Common myeloid progenitor, CD34-positive (primary cell): Measurements from ENCODE around the gene TACR2.

Experiments used
- CTCF ChIA-PET: fragments of 350-600 bp; sonication (Branson Sonifier 250); formaldehyde crosslinking; loops from one replicate; lab custom pipeline; 2021; ENCODE audit warnings: antibody characterized with exemption; lab: Charles Lee
- POLR2A ChIA-PET: fragments of 350-600 bp; sonication (Branson Sonifier 250); formaldehyde crosslinking; loops from one replicate; lab custom pipeline; 2021; ENCODE audit warnings: antibody characterized with exemption; lab: Charles Lee
- DNase-seq, 3 donors: peaks; one replicate each; pipeline versions ENCODE4 v3.0.0 to v3.0.0-alpha.2; 2013
- H3K27ac ChIP-seq, 2 experiments: 1 replicate in 1 of 2; 2 replicates in 1 of 2; pipeline ENCODE4 v1.7.0; 2013; ENCODE audit warnings: inconsistent platforms in 2 of 2, low read length in 2 of 2, mild to moderate bottlenecking in 2 of 2, low read depth in 1 of 2, moderate library complexity in 1 of 2; ENCODE audit not compliant: severe bottlenecking in 2 of 2, insufficient read depth in 1 of 2, poor library complexity in 1 of 2
- H3K27me3 ChIP-seq, 5 experiments: replicated peaks in 2 of 5; 1 replicate in 3 of 5; 2 replicates in 2 of 5; pipeline versions ENCODE4 v1.6.1 to v1.7.0; 2013; ENCODE audit warnings: low read length in 4 of 5, mild to moderate bottlenecking in 2 of 5, moderate library complexity in 2 of 5, inconsistent platforms in 1 of 5; ENCODE audit not compliant: insufficient read depth in 5 of 5, control insufficient read depth in 4 of 5
- H3K36me3 ChIP-seq, 4 experiments: 1 replicate in 2 of 4; 2 replicates in 2 of 4; pipeline versions ENCODE4 v1.6.1 to v1.7.0; 2013; ENCODE audit warnings: low read length in 3 of 4, control low read depth in 1 of 4, mild to moderate bottlenecking in 1 of 4; ENCODE audit not compliant: control insufficient read depth in 4 of 4, insufficient read depth in 4 of 4
- H3K4me1 ChIP-seq, 4 experiments: 1 replicate in 3 of 4; 2 replicates in 1 of 4; pipeline versions ENCODE4 v1.6.1 to v1.7.1; 2013; ENCODE audit warnings: low read length in 3 of 4, mild to moderate bottlenecking in 3 of 4, control low read depth in 1 of 4, inconsistent platforms in 1 of 4, moderate library complexity in 1 of 4; ENCODE audit not compliant: control insufficient read depth in 4 of 4, insufficient read depth in 4 of 4; ENCODE audit errors: control extremely low read depth in 1 of 4
- H3K4me3 ChIP-seq, 7 experiments: 1 replicate in 4 of 7; 2 replicates in 3 of 7; pipeline versions ENCODE4 v1.5.1 to v1.7.0; 2013; ENCODE audit warnings: mild to moderate bottlenecking in 7 of 7, low read length in 6 of 7, moderate library complexity in 6 of 7, inconsistent platforms in 2 of 7, low read depth in 2 of 7, control low read depth in 1 of 7; ENCODE audit not compliant: insufficient read depth in 4 of 7, control insufficient read depth in 1 of 7; ENCODE audit errors: extremely low read depth in 1 of 7
- H3K9me3 ChIP-seq, 5 experiments: 1 replicate in 4 of 5; 2 replicates in 1 of 5; pipeline versions ENCODE4 v1.6.1 to v1.7.1; 2013; ENCODE audit warnings: low read length in 4 of 5, mild to moderate bottlenecking in 2 of 5, inconsistent platforms in 1 of 5, low read depth in 1 of 5, moderate library complexity in 1 of 5; ENCODE audit not compliant: control insufficient read depth in 4 of 5, insufficient read depth in 2 of 5; ENCODE audit errors: control extremely low read depth in 1 of 5
- WGBS: methylation state at CpG from one replicate; pipeline ENCODE4 v1.1.5; 2013; ENCODE audit not compliant: insufficient coverage; 5-methylcytosine and 5-hydroxymethylcytosine counted together

TACR2 gene

DNA sequence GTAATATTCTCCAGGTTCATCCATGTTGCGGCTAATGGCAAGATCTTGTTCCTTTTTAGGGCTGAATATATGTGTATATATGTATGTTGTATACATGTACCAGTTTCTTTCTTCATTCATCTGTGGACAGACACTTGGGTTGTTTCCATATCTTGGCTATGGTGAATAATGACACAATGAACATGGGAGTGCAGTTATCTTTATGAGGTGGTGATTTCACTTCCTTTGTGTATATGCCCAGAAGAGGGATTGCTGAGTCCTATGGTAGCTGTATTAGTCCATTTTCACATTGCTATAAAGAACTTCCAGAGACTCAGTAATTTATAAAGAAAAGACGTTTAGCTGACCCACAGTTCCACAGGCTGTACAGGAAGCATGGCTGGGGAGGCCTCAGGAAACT is 17.5 kb upstream of the TACR2 start:
- no peaks in the 10 kb centered on the region for H3K9me3 ChIP-seq
- ChIA-PET POLR2A (no interaction called here), CTCF (interaction anchor here (1.2 to 4.4 kb wide), 5 partner anchors 9 to 81 kb away, joined by 3 to 15 read pairs (median 4); no protein-coding TSS in a partner anchor)
- H3K4me1 ChIP-seq, result peaks cover 0 to 8% (median 0%) of the 10 kb centered on the region in 4 experiments
- WGBS, result 60% methylated on average over 1 of the region's 2 CpGs
- no peaks in the 10 kb centered on the region for H3K36me3 ChIP-seq
- no peak overlapping the region for H3K4me3 ChIP-seq
- H3K27me3 ChIP-seq, result no peaks in the 10 kb centered on the region
- H3K27ac ChIP-seq, result no peak overlapping the region
- no peak for DNase-seq

- Histone ChIP-seq H3K36me3 (no peaks in the 10 kb centered on the region), H3K4me3 (no peak overlapping the region), H3K27me3 (no peaks in the 10 kb centered on the region), H3K9me3 (no peaks in the 10 kb centered on the region), H3K4me1 (peaks cover 0 to 11% (median 2%) of the 10 kb centered on the region in 4 experiments), H3K27ac (no peak overlapping the region)
- CTCF ChIA-PET, result interaction anchor here (0.7 to 2.9 kb wide), 12 partner anchors 16 to 209 kb away, joined by 3 to 12 read pairs (median 3); no protein-coding TSS in a partner anchor
- 99% methylated on average over 5 of the region's 8 CpGs for WGBS
- POLR2A ChIA-PET, result no interaction called here
- no peak for DNase-seq
Observed at GRCh38 chr10:69428165-69428564, 11.4 kb upstream of the TACR2 start.

- no peak overlapping the region for H3K27ac ChIP-seq
- no peaks in the 10 kb centered on the region for H3K9me3 ChIP-seq
- peaks cover 0 to 11% (median 2%) of the 10 kb centered on the region in 4 experiments for H3K4me1 ChIP-seq
- 82% methylated on average over 4 of the region's 4 CpGs for WGBS
- H3K36me3 ChIP-seq, result no peaks in the 10 kb centered on the region
- CTCF ChIA-PET, result interaction anchor here (0.9 to 3.0 kb wide), 5 partner anchors 8 to 89 kb away, joined by 3 to 17 read pairs (median 3); partner anchors contain the start of gene TACR2
- no peaks in the 10 kb centered on the region for H3K27me3 ChIP-seq
- POLR2A ChIA-PET, result no interaction called here
- no peak overlapping the region for H3K4me3 ChIP-seq
- DNase-seq, result no peak
Observed at GRCh38 chr10:69426376-69426727, 9.6 kb upstream of the TACR2 start.

DNA sequence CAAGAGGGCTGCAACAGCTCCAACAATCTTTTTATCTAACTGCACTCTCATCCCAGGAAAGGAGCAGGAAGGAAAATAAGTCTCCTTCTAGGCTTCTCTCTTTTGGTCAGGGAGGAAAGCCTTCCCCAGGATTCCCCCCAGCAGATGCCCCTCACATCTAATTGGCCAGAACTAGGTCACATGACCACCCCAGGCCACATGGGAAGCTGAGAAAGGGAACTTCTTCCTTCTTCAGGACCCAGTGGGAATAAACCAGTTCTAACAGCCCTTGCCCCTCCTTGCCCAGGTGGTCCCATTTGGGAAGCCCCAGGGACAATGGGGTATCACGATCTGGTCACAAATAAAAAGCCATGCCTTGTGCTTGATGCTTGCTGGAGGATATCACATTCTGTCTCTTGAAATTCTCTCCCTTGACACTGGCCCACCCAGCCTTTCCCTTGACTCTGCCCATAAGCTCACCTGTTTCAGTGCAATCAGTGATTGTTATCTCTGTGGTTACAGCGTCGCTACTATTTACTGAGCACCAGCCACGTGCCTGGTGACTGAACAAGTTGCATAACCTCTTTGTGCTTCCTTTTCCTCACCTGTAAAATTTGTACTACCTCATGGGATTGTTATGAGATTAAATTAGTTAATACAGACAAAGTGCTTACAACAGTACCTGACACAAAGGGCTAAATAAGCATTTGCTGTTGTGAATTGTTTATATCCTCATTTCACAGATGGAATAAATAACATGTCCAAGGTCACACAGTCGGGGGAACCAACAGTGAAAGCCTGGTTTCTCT is 9.0 kb upstream of the TACR2 start:
- 58% methylated on average over 2 of the region's 5 CpGs for WGBS
- CTCF ChIA-PET, result interaction anchor here (0.9 to 3.0 kb wide), 6 partner anchors 9 to 90 kb away, joined by 3 to 17 read pairs (median 3); partner anchors contain the start of gene TACR2

GRCh38 chr10:69425041-69425440 is 8.3 kb upstream of the TACR2 start:
- Histone ChIP-seq H3K4me1 (peaks cover 0 to 11% (median 2%) of the 10 kb centered on the region in 4 experiments), H3K9me3 (no peaks in the 10 kb centered on the region), H3K27me3 (no peaks in the 10 kb centered on the region), H3K27ac (no peak overlapping the region), H3K4me3 (no peak overlapping the region), H3K36me3 (no peaks in the 10 kb centered on the region)
- no peak for DNase-seq
- ChIA-PET POLR2A (no interaction called here), CTCF (interaction anchor here (0.9 to 3.0 kb wide), 6 partner anchors 10 to 213 kb away, joined by 3 to 17 read pairs (median 3); no protein-coding TSS in a partner anchor)
- no CpG with 5 or more reads among the region's 2 CpGs for WGBS

More for the DNA sequence above, 9.0 kb upstream of the TACR2 start:
- POLR2A ChIA-PET, result no interaction called here
- H3K4me1 ChIP-seq, result peaks cover 0 to 11% (median 2%) of the 10 kb centered on the region in 4 experiments
- no peak overlapping the region for H3K27ac ChIP-seq
- no peaks in the 10 kb centered on the region for H3K36me3 ChIP-seq
- H3K4me3 ChIP-seq, result no peak overlapping the region
- H3K27me3 ChIP-seq, result no peaks in the 10 kb centered on the region
- no peaks in the 10 kb centered on the region for H3K9me3 ChIP-seq
- no peak for DNase-seq

DNA sequence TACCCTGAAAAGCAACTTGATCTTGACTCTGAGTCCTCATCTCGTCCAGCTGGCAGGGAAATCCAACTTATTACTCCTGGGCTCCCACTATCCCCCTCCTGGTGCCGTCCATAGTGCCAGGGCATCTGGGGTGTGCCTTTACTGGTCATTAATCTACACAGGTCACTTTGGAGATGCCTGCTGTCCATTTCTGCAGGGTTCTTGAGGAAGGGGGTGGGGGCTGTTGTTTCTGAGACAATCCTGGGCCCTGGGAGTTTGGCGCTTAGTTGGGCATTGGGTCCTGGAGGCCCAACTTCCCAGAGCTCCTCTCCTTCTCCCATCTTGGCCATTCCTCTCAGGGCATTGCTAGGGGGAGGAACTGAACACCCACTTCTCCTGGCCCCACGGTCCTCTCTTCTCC is 6.0 kb upstream of the TACR2 start:
- H3K27me3 ChIP-seq, result no peaks in the 10 kb centered on the region
- H3K36me3 ChIP-seq, result no peaks in the 10 kb centered on the region
- DNase-seq, result no peak
- ChIA-PET POLR2A (no interaction called here), CTCF (interaction anchor here (1.1 to 1.5 kb wide), 2 partner anchors 10 to 14 kb away, joined by 3 to 4 read pairs; no protein-coding TSS in a partner anchor)
- WGBS, result 100% methylated on average over 3 of the region's 4 CpGs
- no peak overlapping the region for H3K27ac ChIP-seq
- H3K9me3 ChIP-seq, result no peaks in the 10 kb centered on the region
- no peak overlapping the region for H3K4me3 ChIP-seq
- H3K4me1 ChIP-seq, result peaks cover 0 to 11% (median 2%) of the 10 kb centered on the region in 4 experiments
